SK-N-SH (cell line): ENCODE results near the gene SCARB1. TPM values are rescaled to one million over a fixed set of nuclear protein-coding genes. Genes with fewer than 3 reads are reported as not detected.

Source experiments
- CTCF ChIA-PET: fragments of 300-600, 350-600 bp; formaldehyde crosslinking; extraction: SDS; loops from one replicate; lab custom pipeline; 2021; lab: Yijun Ruan, JAX
- POLR2A ChIA-PET: fragments of 350-600 bp; sonication (Branson Sonifier 250); formaldehyde crosslinking; extraction: SDS; loops from one replicate; lab custom pipeline; 2020; ENCODE audit warnings: antibody characterized with exemption, inconsistent platforms; lab: Yijun Ruan, JAX
- DNase-seq: peaks from one replicate; pipeline ENCODE4 v3.0.0; 2012
- H2AFZ ChIP-seq: fragments of 200-600 bp; sonication (generic); 2 replicates; pipeline ENCODE4 v1.8.1; 2016; ENCODE audit warnings: antibody characterized with exemption, mild to moderate bottlenecking, low read depth
- H3F3A ChIP-seq: fragments of 200-600 bp; sonication (generic); replicated peaks from 2 replicates; pipeline ENCODE3; 2016; ENCODE audit warnings: antibody characterized with exemption, mild to moderate bottlenecking; ENCODE audit not compliant: insufficient read depth
- H3K27ac ChIP-seq, 2 experiments: fragments of 200-500 bp in 1 of 2; fragments of 200-600 bp in 1 of 2; sonication (Bioruptor generic) in 1 of 2; sonication (generic), shearing (Covaris generic) in 1 of 2; 2 replicates each; pipeline versions ENCODE4 v1.5.1 to v1.6.1; 2014 to 2016; ENCODE audit warnings: low read depth in 2 of 2, inconsistent platforms in 1 of 2, low read length in 1 of 2, mild to moderate bottlenecking in 1 of 2, mixed read lengths in 1 of 2
- H3K27me3 ChIP-seq: fragments of 200-600 bp; sonication (generic), shearing (Covaris generic); 2 replicates; pipeline ENCODE4 v1.6.1; 2016; ENCODE audit warnings: mixed run types; ENCODE audit not compliant: insufficient read depth
- H3K36me3 ChIP-seq, 2 experiments: fragments of 200-500 bp in 1 of 2; fragments of 200-600 bp in 1 of 2; sonication (Bioruptor generic) in 1 of 2; sonication (generic) in 1 of 2; replicated peaks in 1 of 2; 2 replicates each; pipeline versions ENCODE3 to v1.5.1; 2014 to 2016; ENCODE audit warnings: low read length in 1 of 2, mild to moderate bottlenecking in 1 of 2; ENCODE audit not compliant: insufficient read depth in 2 of 2, control insufficient read depth in 1 of 2
- H3K4me1 ChIP-seq, 2 experiments: fragments of 200-500 bp in 1 of 2; fragments of 200-600 bp in 1 of 2; sonication (Bioruptor generic) in 1 of 2; sonication (generic), shearing (Covaris generic) in 1 of 2; 2 replicates each; pipeline versions ENCODE4 v1.5.1 to v1.6.1; 2014 to 2016; ENCODE audit warnings: low read depth in 1 of 2, low read length in 1 of 2, mixed run types in 1 of 2; ENCODE audit not compliant: insufficient read depth in 2 of 2, control insufficient read depth in 1 of 2
- H3K4me2 ChIP-seq: fragments of 200-600 bp; sonication (generic), shearing (Covaris generic); 2 replicates; pipeline ENCODE4 v1.6.1; 2017; ENCODE audit warnings: mixed run types
- H3K4me3 ChIP-seq, 2 experiments: fragments of 200-500 bp in 1 of 2; fragments of 200-600 bp in 1 of 2; sonication (Bioruptor generic) in 1 of 2; sonication (generic), shearing (Covaris generic) in 1 of 2; 2 replicates each; pipeline versions ENCODE4 v1.5.1 to v1.8.1; 2014 to 2016; ENCODE audit warnings: low read depth in 2 of 2, inconsistent platforms in 1 of 2, low read length in 1 of 2, mild to moderate bottlenecking in 1 of 2, mixed read lengths in 1 of 2, moderate library complexity in 1 of 2
- H3K79me2 ChIP-seq: fragments of 200-600 bp; sonication (generic); 2 replicates; pipeline ENCODE4 v1.8.1; 2017; ENCODE audit warnings: mild to moderate bottlenecking; ENCODE audit not compliant: insufficient read depth
- H3K9ac ChIP-seq: fragments of 200-600 bp; sonication (generic); 2 replicates; pipeline ENCODE4 v1.6.1; 2017; ENCODE audit warnings: mixed run types
- H3K9me2 ChIP-seq: fragments of 200-600 bp; sonication (generic); 2 replicates; pipeline ENCODE4 v1.6.1; 2017; ENCODE audit warnings: mixed run types
- H3K9me3 ChIP-seq: fragments of 200-600 bp; sonication (generic); 2 replicates; pipeline ENCODE4 v1.6.1; 2017; ENCODE audit warnings: mixed run types, mild to moderate bottlenecking, moderate library complexity
- H4K20me1 ChIP-seq: fragments of 200-600 bp; sonication (generic); 2 replicates; pipeline ENCODE4 v1.6.1; 2017; ENCODE audit warnings: mild to moderate bottlenecking, mixed run types; ENCODE audit not compliant: insufficient read depth
- CHD2 ChIP-seq: fragments of 150-350 bp; IDR thresholded peaks from 2 replicates; pipeline ENCODE4 v1.6.1; 2018; ENCODE audit warnings: low read length; ENCODE audit not compliant: partially characterized antibody
- CTCF ChIP-seq: fragments of 200-600 bp; sonication (generic); IDR thresholded peaks from 2 replicates; pipeline ENCODE4 v1.6.1; 2017; ENCODE audit warnings: antibody characterized with exemption, mild to moderate bottlenecking, moderate library complexity
- FOXJ3 ChIP-seq: sonication (generic); formaldehyde crosslinking; IDR thresholded peaks from 2 replicates; pipeline ENCODE4 v1.5.1; 2020; ENCODE audit warnings: mild to moderate bottlenecking, missing genetic modification reagents
- MAX ChIP-seq: IDR thresholded peaks from 2 replicates; pipeline ENCODE4 v1.4.0; 2012; ENCODE audit warnings: low read depth
- MEF2A ChIP-seq: IDR thresholded peaks from 2 replicates; pipeline ENCODE4 v1.4.0; 2012; ENCODE audit warnings: low read depth, borderline replicate concordance
- MXI1 ChIP-seq: IDR thresholded peaks from 2 replicates; pipeline ENCODE4 v1.6.1; 2012; ENCODE audit warnings: mild to moderate bottlenecking, low read depth, low read length, improper control_type of control experiment
- NFIC ChIP-seq: IDR thresholded peaks from 2 replicates; pipeline ENCODE4 v1.4.0; 2012; ENCODE audit warnings: borderline replicate concordance
- NRF1 ChIP-seq: IDR thresholded peaks from 2 replicates; pipeline ENCODE4 v1.6.1; 2012; ENCODE audit warnings: low read depth, mild to moderate bottlenecking, low read length
- POLR2AphosphoS5 ChIP-seq: IDR thresholded peaks from 2 replicates; pipeline ENCODE4 v1.6.1; 2012; ENCODE audit warnings: low read depth, low read length
- RAD21 ChIP-seq: IDR thresholded peaks from 2 replicates; pipeline ENCODE4 v1.6.1; 2012; ENCODE audit warnings: mild to moderate bottlenecking, low read length
- RCOR1 ChIP-seq: fragments of 150-350 bp; IDR thresholded peaks from 2 replicates; pipeline ENCODE4 v1.6.1; 2017; ENCODE audit warnings: antibody characterized with exemption, low read length
- SIN3A ChIP-seq: IDR thresholded peaks from 2 replicates; pipeline ENCODE4 v1.6.1; 2012; ENCODE audit warnings: low read depth, mild to moderate bottlenecking, low read length, moderate library complexity, borderline replicate concordance
- SMC3 ChIP-seq: IDR thresholded peaks from 2 replicates; pipeline ENCODE4 v1.6.1; 2012; ENCODE audit warnings: low read depth, low read length, improper control_type of control experiment
- TCF12 ChIP-seq: IDR thresholded peaks from 2 replicates; pipeline ENCODE4 v1.4.0; 2012
- TEAD4 ChIP-seq: IDR thresholded peaks from 2 replicates; pipeline ENCODE4 v1.4.0; 2012; ENCODE audit warnings: mild to moderate bottlenecking, borderline replicate concordance; ENCODE audit not compliant: insufficient read depth
- USF2 ChIP-seq: fragments of 150-350 bp; IDR thresholded peaks from 2 replicates; pipeline ENCODE4 v1.6.1; 2017; ENCODE audit warnings: antibody characterized with exemption, low read length, low read depth, borderline replicate concordance
- WGBS: methylation state at CpG from one replicate; pipeline ENCODE4 v1.1.6; 2017; ENCODE audit warnings: low lambda C conversion rate; 5-methylcytosine and 5-hydroxymethylcytosine counted together
- polyA plus RNA-seq, 3 experiments: library from polyadenylated mRNA; depleted of rRNA; stranded (reverse); fragments of >200 nt; gene quantifications; 2 replicates each; pipeline ENCODE4 v1.2.3, GENCODE V29; 2012

SCARB1 gene
- polyA plus RNA-seq, 1 of the 3 experiments (the other 2 are of a cell fraction): 33.0 TPM

GRCh38 chr12:124767066-124767821 is 96.4 kb downstream of the SCARB1 start:
- H3K4me2 ChIP-seq: no peak overlapping the region
- no peaks in the 10 kb centered on the region for H3K27me3 ChIP-seq
- H3K27ac ChIP-seq: 0 out of 4 replicates have a peak overlapping the region, but pooled peaks of 1 of the 2 experiments have one; percentile 3
- no peak overlapping the region for H3K9ac ChIP-seq
- H3K36me3 ChIP-seq: no peaks in the 10 kb centered on the region
- no peaks in the 10 kb centered on the region for H3K9me2 ChIP-seq
- peak overlapping the region in 1 of 2 experiments; percentile 32; a peak in 1 of 4 replicates for H3K4me3 ChIP-seq
- POLR2A ChIA-PET: no interaction called here
- WGBS: 32% methylated on average over 20 of the region's 21 CpGs
- no peaks in the 10 kb centered on the region for H3F3A ChIP-seq
- H4K20me1 ChIP-seq: no peaks in the 10 kb centered on the region
- peak; percentile 95 for DNase-seq
- H3K9me3 ChIP-seq: no peaks in the 10 kb centered on the region
- CTCF ChIA-PET: interaction anchor here (0.6 to 2.9 kb wide), 48 partner anchors 9 to 735 kb away, joined by 3 to 16 read pairs (median 4); no protein-coding TSS in a partner anchor
- no peaks in the 10 kb centered on the region for H3K79me2 ChIP-seq
- peaks cover 4 to 5% of the 10 kb centered on the region in 2 experiments; a peak in 2 of 4 replicates for H3K4me1 ChIP-seq
- TF ChIP-seq SMC3 (peak; percentile 95), NRF1 (no peak), FOXJ3 (CRISPR knock-in tag) (no peak), CTCF (peak; percentile 98), RCOR1 (peak; percentile 45; the same call in 1 of the 2 replicates), POLR2AphosphoS5 (no peak), TCF12 (no peak), MEF2A (no peak), SIN3A (no peak), MXI1 (no peak), CHD2 (no peak), RAD21 (peak; percentile 95), NFIC (no peak), USF2 (no peak)
- H2AFZ ChIP-seq: no peak overlapping the region

GRCh38 chr12:124766727-124767065 is 97.0 kb downstream of the SCARB1 start:
- Histone ChIP-seq H3K9me3 (no peaks in the 10 kb centered on the region), H2AFZ (no peak overlapping the region), H3K79me2 (no peaks in the 10 kb centered on the region), H3K4me2 (no peak overlapping the region), H3K27ac (peak overlapping the region in 1 of 2 experiments; percentile 3; a peak in 1 of 4 replicates), H3K9me2 (no peaks in the 10 kb centered on the region), H3K27me3 (no peaks in the 10 kb centered on the region), H3F3A (no peaks in the 10 kb centered on the region), H3K9ac (no peak overlapping the region), H3K36me3 (no peaks in the 10 kb centered on the region), H3K4me1 (peaks cover 5 to 6% of the 10 kb centered on the region in 2 experiments; a peak in 2 of 4 replicates), H4K20me1 (no peaks in the 10 kb centered on the region), H3K4me3 (peak overlapping the region in 1 of 2 experiments; percentile 32; a peak in 1 of 4 replicates)
- TF ChIP-seq MEF2A (no peak), TEAD4 (no peak), NRF1 (no peak), MAX (no peak)
- POLR2A ChIA-PET: no interaction called here
- no peak for DNase-seq
- CTCF ChIA-PET: interaction anchor here (0.6 to 2.9 kb wide), 39 partner anchors 8 to 734 kb away, joined by 3 to 16 read pairs (median 4); no protein-coding TSS in a partner anchor
